DMS 273 (cell line): ENCODE measurements around the gene POLA2.
"Not testable (repeated sequence)": the region's sequence is repeated elsewhere in the genome, so short reads cannot be mapped to it uniquely, and the experiment has no call there.

Experiments used
- DNase-seq: peaks from one replicate; lab custom pipeline; 2025; ENCODE audit not compliant: unreplicated experiment; lab: John Stamatoyannopoulos, UW

The POLA2 gene, protein sequence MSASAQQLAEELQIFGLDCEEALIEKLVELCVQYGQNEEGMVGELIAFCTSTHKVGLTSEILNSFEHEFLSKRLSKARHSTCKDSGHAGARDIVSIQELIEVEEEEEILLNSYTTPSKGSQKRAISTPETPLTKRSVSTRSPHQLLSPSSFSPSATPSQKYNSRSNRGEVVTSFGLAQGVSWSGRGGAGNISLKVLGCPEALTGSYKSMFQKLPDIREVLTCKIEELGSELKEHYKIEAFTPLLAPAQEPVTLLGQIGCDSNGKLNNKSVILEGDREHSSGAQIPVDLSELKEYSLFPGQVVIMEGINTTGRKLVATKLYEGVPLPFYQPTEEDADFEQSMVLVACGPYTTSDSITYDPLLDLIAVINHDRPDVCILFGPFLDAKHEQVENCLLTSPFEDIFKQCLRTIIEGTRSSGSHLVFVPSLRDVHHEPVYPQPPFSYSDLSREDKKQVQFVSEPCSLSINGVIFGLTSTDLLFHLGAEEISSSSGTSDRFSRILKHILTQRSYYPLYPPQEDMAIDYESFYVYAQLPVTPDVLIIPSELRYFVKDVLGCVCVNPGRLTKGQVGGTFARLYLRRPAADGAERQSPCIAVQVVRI

DNA sequence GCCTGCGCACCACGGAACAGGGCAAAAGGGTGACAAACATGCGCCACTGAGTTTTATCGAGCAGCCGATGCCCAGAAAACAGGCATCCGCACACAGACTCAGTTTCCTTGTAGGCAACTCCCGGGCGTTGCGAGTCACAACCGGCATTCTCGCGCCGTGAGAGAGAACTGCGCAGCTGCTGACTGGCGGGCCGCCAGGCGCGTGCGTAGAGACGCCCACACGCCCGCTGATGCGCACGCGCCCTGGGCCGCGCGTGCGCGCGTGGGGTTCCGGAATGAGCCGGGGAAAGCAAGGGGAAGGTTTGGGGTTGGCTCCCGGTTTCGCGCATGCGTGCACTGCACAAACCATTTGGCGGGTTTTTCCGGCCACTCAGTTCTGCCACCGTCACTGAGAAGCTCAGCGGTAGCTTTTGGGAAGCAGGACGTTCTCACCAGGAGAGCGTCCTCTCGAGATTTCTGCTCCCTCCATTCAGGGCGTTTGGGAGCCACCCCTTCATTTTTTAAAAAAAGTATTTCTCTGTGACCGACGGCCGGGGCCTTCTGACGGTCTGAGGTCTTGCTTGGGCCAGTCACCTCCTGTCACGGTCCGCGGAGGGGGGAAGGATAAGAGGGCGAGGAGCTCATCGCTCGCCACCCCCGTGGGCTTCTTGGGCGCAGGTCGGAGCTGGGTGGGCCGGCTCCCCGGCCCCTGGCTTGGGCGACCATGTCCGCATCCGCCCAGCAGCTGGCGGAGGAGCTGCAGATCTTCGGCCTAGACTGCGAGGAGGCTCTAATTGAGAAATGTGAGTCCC, at the start of gene POLA2:
Gene POLA2 (plus strand): TSS at position 372 of the 790 bp plus-strand sequence. CDS start 331 bp downstream, at position 703.
- DNase-seq: peak; percentile 98

DNA sequence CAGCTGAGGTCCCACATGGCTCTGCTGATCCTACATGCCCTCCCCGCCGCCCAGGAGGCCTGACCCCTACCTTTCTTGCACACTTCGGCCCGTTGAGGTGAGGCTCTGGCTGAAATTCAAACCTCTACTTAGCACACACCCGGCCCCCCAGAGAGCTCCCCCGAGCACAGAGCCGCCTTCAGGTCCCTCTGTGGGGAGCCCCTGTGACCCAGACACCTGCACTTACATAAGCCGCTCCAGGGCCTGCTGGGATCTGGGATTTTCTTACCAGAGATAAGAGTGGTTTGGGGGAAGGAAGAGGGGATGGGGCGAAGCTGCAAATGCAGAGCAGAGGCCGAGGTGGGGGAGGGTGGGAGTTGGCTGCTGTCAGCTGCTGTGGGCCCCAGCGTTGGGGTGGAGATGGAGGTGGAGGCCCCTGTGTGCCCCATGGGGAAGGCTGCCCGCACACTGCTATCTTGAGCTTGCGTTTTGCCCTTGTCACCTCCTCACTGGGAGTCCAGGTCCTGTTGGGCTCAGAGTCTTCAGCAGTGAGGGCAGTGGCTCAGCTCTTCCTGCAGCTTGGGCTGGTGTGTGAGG, 49.4 kb upstream of the POLA2 start:
- DNase-seq: no peak

DNA sequence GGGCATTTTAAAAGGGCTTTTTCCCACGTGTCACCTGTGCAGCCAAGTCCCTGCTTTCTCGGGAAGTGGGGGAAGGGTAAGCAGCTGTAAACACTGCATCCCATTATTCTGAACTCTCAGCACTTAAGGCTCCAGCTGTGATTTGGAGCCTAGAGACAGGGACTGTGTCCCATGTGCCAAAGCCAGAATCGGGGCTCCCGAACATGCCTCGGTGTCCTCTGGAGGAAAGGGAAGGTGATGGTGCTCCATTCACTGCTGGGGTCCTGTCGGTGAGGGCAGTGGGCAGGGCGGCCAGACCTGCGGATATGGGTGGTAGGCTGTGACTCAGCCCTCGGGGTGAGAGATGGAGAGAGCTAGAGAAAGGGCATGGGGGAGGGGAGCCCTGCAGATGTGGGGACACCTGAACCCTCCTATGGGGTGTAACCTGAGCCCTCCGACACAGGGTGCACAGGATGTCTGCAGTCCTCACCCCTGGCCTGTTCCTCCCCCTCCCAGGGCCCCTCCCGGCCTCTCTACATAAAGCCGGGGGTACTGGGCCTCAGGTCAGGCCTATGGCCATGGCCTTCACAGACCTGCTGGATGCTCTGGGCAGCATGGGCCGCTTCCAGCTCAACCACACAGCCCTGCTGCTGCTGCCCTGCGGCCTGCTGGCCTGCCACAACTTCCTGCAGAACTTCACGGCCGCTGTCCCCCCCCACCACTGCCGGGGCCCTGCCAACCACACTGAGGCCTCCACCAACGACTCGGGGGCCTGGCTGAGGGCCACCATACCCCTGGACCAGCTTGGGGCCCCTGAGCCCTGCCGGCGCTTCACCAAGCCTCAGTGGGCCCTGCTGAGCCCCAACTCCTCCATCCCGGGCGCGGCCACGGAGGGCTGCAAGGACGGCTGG, 48.2 kb upstream of the POLA2 start:
- DNase-seq: no peak

DNA sequence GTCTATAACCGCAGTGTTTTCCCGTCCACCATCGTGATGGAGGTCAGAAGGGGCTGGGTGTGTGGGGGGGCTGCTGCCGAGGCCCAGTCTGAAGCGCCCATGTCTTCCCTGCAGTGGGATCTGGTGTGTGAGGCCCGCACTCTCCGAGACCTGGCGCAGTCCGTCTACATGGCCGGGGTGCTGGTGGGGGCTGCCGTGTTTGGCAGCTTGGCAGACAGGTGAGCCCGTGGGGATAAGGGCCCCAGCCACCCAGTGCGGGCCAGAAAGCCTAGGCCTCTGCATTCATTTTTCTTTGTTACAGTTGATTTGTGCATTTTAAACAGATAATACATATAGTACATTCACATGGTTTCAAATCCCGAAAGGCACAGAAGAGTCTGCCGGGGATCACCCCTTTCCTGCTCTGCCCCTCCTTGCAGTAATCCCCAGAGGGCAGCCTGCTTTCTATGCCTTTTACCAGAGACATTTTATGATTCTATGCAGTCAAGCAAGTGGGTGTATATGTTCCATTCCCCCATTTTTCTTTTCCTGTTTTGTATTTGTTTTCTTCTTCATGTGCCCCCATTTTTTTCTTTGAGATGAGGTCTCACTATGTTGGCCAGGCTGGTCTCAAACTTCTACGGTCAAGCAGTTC, 47.4 kb upstream of the POLA2 start:
- no peak for DNase-seq

DNA sequence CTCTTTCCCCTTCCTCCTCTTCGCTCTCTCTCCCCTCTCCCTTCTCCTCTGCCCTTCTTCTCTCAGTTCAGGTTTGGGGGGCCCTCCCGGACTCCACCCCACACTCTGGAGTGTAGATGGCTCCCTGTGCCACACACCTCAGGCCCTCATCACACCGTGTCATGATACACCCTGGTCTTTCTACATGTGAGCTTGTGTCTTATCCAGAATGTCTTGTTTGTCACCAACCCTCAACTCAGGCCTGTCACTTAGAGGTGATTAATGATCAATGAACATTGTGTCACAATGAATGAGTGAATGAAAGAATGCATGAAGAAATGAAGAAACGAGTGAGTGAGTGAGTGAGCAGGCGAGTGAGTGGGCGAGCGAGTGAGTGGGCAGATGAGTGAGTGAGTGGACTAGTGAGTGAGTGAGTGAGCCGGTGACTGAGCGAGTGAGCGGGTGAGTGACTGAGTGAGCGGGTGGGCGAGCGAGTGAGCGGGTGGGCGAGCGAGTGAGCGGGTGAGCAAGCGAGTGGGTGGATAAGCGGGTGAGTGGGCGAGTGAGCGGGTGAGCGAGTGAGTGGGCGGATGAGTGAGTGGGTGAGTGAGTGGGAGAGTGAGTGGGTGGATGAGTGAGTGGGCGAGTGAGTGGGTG, 46.2 kb upstream of the POLA2 start:
- no peak for DNase-seq

DNA sequence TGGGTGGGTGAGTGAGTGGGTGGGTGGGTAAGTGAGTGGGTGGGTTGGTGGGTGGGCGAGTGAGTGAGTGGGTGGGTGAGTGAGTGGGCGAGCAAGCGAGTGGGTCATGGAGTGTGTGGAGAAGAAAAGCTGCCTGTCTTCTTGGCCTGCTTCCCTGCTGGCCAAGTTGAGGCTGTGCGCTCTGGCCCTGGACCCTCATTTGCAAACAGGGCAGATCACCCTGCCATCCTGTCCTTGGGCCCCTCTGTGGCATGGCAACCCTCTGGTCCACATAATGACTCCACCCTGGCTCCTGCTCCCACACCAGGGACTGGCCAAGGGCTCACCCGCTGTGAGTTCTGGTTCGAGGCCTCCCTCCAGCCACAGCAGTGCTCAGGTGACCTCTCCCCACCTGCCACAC, 44.9 kb upstream of the POLA2 start:
- no peak for DNase-seq

DNA sequence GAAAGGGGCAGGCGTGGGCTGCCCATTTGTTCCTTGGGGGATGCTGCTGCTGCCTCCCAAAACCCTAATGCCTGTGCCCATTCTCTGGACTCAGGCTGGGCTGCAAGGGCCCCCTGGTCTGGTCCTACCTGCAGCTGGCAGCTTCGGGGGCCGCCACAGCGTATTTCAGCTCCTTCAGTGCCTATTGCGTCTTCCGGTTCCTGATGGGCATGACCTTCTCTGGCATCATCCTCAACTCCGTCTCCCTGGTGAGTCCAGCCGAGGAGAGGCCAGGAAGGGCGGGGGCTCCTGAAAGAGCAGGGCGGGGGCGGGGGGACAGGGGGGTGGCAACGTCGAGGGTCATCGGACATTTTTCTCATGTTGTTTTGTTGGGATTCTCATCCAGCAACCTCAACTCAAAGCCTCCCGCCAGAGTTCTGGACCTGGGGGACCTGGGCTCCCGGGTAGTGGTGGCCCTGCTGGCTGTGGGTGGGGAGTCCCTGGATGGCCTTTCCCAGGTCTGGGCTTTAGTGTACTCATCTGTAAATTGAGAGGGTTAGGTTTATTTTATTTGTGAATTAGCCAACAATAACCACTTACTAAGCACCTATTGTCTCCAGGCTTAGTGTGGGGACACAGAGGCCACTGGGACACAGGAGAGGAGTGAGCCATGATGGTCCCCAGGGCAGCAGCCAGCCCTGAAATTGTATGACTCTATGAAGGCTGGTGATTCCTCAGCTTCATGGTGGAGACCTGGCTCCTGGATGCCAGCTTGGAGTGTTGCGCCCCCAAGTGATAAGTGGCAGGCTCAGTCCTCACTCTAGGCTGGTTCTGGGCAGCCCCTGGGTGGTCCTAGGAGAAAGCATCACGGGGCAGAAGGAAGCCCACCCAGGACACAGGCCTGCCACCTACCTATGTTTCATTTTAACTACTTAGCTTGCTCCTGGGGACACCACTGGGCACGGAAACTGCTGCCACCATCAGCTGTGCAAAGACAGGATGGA, 44.0 kb upstream of the POLA2 start:
- DNase-seq: no peak

DNA sequence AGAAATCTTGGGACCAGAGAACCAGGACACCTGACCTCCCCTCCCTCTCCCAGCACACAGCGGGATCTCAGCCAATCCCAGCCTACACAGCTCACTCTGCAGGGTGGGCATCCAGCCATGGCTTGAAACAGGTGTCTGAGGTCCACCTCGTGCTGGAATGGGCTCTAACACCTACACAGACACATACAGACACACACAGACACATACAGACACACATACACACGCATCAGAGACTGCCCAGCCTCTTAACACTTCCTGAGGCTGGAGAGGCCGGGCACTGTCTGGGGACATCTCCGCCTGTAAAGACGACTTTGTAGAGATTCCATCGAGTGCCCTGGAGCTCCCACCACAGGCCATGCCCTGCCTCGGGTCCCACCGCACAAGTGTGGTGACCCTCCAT, 43.3 kb upstream of the POLA2 start:
- no peak for DNase-seq

DNA sequence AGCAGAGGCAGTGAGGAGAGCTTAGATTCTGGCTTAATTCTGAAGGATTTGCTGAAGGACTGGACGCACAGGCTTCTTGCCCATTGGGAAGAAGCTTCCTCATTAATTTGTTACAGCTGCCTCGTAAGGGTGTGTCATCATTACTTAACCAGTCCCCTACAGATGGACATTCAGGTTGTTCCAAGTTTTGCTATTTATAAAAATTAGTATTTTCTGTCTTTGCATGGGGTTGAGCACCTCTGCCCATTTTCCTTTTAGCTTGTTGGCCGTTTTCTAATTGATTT, 41.9 kb upstream of the POLA2 start:
- DNase-seq: no peak

DNA sequence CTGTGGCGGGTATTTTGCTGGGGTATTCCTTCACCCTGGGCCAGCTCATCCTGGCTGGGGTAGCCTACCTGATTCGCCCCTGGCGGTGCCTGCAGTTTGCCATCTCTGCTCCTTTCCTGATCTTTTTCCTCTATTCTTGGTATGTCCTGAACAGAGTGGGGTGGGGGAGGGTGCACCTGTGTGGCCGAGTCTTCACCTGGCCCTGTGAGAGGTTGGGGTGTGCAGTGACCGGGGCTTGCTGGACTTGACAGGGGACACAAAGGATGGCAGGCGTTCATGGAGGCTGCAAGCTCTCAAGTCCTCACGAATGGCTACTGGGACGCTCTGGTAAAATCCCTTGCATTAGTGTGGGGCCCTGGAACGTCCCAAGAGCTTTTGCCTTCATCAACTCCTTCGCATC, 40.7 kb upstream of the POLA2 start:
- DNase-seq: no peak

DNA sequence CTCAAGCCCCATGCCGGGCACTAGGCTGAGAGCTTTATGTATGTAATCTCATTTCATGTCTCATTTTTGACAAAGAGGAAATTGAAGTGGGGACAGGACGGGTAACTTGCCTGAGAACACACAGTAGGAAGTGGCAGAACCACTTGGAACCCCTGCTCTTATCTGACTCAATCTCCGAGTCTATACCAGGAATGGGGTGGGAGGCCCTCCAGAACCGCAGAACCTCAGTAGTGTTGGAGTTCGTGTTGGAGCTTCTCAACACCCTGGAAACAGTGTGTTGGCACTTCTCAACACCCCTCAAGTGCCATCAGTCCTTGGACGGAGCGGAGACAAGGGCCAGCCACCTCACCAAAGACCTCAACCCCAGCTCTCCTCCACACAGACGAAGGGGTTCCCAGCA, 38.8 kb upstream of the POLA2 start:
- DNase-seq: no peak

DNA sequence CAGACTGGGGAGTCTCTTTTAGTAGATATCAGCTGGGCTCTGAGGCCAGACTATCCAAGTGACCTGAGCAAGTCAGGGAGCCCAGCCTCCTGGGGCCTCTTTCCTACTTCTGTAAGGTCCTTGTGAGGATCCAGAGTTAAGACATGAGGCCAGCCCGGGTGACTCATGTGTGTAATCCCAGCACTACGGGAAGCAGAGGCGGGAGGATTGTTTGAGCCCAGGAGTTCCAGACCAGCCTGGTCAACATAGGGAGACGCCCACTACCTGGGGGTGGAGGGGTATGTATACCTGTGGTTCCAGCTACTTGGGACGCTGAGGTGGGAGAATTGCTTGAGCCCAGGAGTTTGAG, 36.9 kb upstream of the POLA2 start:
- no peak for DNase-seq

DNA sequence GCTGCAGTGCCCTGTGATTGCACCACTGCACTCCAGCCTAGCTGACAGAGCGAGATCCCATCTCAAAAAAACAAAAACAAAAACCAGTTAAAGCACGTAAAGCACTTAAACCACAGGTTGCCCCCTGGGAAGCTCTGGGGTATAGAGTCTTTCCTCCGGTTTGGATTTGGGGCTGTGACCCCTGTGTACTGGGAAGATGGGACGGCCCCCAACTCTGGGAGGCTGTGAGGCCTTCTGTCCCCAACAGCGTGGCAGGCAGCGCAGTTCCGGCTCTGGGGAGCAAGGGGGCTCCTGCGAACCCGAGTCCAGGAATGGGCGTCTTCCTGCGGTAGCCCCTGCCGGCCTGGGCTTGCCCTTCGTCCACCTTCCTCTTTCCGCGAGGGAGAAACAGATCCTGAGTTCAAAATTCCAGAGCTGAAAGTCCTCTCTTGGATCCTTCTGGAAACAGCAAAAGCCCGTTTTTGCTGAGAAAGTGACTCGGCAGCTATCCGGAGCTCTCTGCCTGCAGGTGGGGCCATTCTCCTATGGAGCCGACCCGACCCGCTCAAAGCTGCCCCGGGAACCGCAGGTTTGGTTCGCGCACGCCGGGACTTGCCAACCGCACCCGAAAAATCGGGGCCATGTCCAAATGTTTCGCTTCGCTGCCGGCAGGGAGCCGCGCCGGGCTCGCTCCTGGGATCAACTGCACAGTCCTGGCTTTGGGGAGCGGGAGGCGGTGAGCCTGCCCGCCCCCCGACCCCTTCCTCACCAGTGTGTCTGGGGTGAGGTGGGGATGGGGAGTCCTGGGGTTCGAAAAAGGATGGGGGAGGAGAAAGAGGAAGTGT, 36.3 kb upstream of the POLA2 start:
- peak; percentile 71 for DNase-seq

DNA sequence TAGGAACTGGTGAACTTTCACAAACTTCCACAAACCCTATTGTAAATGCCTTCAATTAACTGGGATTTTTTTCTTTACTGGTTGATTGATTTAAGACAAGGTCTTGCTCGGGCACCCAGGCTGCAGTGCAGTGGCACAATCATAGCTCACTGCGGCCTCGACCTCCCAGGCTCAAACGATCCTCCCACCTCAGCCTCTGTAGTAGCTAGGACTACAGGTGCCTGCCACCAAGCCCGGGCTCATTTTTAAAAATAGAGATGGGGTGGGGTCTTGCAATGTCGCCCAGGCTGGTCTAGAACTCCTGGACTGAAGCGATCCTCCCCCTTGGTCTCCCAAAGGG, 35.7 kb upstream of the POLA2 start:
- no peak for DNase-seq

DNA sequence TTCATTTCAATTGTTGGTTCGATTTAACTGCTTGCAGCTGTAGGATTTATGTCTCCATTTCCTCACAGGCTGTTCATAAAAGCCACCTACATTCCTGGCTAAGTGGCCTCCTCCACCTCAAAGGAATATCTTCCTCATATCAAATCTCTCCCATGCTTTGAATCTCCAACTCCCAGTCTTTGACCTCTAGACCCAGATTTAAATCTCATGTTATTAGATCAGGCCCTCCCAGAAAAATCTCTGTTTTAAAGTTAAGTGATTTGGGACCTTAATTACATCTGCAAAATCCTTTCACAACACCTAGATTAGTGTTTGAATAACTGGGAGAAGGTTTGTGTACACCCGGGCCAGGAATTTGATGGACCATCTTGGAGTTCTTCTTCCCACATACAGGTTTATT, 33.9 kb upstream of the POLA2 start:
- DNase-seq: no peak

DNA sequence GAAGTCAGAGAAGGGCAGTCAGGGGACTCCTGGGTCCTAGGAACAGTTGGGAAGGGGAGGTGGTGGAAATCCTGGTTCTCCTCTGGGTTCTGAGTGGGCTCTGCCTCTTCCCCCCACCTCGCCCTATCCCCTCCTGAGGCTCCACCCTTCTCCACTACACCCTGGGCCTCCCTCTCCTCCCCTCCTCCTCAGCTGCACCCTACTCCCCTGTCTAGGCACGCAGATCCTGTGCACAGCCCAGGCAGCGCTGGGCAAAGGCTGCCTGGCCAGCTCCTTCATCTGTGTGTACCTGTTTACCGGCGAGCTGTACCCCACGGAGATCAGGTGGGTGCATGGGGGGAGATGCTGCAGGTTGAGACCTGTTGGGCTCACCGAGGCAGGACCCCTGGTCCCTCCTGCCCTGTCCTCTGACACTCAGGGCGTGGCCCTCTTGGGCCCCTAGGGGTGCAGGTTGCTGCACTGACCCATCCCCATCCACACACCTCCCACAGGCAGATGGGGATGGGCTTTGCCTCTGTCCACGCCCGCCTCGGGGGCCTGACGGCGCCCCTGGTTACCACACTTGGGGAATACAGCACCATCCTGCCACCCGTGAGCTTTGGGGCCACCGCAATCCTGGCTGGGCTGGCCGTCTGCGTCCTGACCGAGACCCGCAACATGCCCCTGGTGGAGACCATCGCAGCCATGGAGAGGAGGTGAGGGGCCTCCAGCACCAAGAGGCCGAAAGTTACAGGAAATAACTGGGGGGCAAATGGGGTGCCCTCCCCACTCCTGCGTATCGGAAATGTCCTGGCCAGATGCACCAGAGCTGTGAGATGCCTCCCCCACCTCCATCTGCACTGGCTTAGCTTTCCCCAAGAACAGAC, 25.3 kb upstream of the POLA2 start:
- DNase-seq: no peak

DNA sequence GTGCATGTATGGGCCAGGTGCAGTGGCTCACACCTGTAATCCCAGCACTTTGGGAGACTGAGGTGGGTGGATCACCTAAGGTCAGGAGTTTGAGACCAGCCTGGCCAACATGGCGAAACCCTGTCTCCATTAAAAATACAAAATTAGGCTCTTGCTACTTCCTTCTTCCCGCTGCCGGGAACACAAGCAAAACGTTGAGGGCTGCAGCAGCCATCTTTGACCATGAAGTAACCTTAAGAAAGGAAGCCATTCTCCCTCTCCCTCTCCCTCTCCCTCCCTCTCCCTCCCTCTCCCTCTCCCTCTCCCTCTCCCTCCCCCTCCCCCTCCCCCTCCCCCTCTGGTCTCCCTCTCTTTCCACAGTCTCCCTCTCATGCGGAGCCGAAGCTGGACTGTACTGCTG, 23.5 kb upstream of the POLA2 start:
- not testable (repeated sequence) for DNase-seq
